Measurements from ENCODE around the gene C1orf185. TPM values are rescaled to one million over a fixed set of nuclear protein-coding genes. Genes with fewer than 3 reads are reported as not detected.

Gene C1orf185
- total RNA-seq = not detected in 2 replicates

DNA sequence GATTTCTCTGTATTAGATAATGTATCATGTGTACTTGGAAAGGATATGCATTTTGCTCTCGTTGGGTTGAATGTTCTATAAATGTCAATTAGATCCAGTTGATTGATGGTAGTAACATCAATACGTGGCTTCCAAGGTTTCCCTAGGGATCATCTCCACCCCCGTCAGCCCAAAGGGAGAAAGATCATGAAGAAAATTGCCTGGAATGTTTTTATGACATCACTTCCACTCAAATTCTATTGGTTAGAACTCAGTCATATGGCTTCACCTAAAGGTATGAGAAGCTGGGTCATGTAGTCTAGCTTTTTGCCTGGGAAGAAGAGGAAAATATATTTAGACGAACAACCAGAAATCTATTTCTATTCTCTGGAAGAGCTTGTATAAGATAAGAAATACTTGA is at the start of gene C1orf185:
C1orf185 (plus strand) TSS at position 253 of the 400 bp plus-strand sequence; CDS start at position 259, 6 bp downstream.

Other genes starting within 250 kb of the C1orf185 start
- 20.6 and 57.6 TPM in 2 replicates for gene FAF1, start 142.0 kb upstream of the C1orf185 start, total RNA-seq
- 11.5 and 19.6 TPM in 2 replicates for gene CDKN2C, start 132.0 kb upstream of the C1orf185 start, total RNA-seq
- gene RNF11, start 134.0 kb downstream of the C1orf185 start, total RNA-seq = 64.4 and 141 TPM in 2 replicates
- 0.94 and 0.97 TPM in 2 replicates for gene TTC39A, start 228.3 kb downstream of the C1orf185 start, total RNA-seq

All from bladder microvascular endothelial cell (primary cell).